Measurements from ENCODE around the gene GOLIM4. TPM values are rescaled to one million over a fixed set of nuclear protein-coding genes. Genes with fewer than 3 reads are reported as not detected.

Gene GOLIM4
- polyA plus RNA-seq, 2 of the 4 experiments (the other 2 are of a cell fraction) = 22.4 to 23.6 TPM

DNA sequence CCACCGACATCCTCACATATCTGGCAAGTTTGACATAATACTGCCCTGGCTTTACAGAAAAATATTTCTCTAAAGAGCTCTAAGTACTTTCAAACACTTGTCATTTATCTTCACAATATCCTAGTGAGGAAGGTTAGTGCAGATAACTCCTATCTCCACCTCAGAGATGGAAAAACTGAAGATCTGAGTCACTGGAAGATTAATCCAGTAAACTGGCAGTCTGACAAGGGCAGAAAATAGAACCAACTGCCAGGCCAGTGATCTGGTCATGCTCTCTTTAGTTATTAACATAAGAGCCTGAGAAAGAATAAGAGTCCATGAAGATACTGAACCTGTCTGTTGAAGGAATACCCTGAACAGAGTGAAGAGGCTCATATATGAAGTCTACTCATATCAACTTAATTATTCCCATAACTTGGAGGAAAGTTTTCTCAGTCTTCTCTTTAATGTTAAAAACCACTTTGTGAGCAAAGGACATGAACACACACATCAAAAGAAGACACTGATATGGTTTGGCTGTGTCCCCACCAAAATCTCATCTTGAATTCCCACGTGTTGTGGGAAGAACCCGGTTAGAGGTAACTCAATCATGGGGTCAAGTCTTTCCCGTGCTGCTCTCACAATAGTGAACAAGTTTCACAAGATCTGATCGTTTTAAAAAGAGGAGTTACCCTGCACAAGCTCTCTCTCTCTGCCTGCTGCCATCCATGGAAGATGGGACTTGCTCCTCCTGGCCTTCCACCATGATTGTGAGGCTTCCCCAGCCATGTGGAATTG lies 61.4 kb downstream of the GOLIM4 start (continued):
- TF ChIP-seq, protein P1, sequence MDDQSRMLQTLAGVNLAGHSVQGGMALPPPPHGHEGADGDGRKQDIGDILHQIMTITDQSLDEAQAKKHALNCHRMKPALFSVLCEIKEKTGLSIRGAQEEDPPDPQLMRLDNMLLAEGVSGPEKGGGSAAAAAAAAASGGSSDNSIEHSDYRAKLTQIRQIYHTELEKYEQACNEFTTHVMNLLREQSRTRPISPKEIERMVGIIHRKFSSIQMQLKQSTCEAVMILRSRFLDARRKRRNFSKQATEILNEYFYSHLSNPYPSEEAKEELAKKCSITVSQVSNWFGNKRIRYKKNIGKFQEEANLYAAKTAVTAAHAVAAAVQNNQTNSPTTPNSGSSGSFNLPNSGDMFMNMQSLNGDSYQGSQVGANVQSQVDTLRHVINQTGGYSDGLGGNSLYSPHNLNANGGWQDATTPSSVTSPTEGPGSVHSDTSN (IDR thresholded peaks at IDR 0.05) = no peak

DNA sequence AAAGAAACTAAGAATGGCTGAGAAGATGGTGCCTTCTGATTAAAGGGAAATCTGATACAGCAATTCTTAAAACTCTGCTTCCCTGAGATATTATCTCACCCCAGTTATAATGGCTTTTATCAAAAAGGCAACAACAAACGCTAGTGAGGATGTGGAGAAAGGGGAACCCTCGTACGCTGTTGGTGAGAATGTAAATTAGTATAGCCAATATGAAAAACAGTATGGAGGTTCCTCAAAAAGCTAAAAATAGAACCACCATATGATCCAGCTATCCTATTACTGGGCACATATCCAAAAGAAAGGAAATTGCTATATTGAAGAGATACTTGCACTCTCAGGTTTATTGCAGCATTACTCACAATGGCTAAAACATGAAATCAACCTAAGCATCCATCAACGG lies 65.1 kb downstream of the GOLIM4 start:
- ATAC-seq (no peak), DNase-seq (ENCODE audit: low read depth in 1 of 2, low spot score in 1 of 2) (no peak), FAIRE-seq (no peak)
- CTCF ChIA-PET = interaction anchor here (3.2 kb wide), 1 partner anchor 10 kb away, joined by 10 read pairs; no protein-coding TSS in a partner anchor
- WGBS (ENCODE audit: missing lambda C conversion rate) = 89% methylated on average over 4 of the region's 4 CpGs
- Histone ChIP-seq H3K4me1 (no peaks in the 10 kb centered on the region), H3K4me2 (no peak overlapping the region), H3K27ac (no peak overlapping the region), H3K4me3 (no peak overlapping the region), H3K9me3 (no peaks in the 10 kb centered on the region)
- TF ChIP-seq, protein P2, sequence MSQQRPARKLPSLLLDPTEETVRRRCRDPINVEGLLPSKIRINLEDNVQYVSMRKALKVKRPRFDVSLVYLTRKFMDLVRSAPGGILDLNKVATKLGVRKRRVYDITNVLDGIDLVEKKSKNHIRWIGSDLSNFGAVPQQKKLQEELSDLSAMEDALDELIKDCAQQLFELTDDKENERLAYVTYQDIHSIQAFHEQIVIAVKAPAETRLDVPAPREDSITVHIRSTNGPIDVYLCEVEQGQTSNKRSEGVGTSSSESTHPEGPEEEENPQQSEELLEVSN (IDR thresholded peaks at IDR 0.05; ENCODE audit: borderline replicate concordance, low read depth) = no peak
- no peak for TF ChIP-seq JUNB (IDR thresholded peaks at IDR 0.05)
- POLR2A ChIA-PET = no interaction called here

DNA sequence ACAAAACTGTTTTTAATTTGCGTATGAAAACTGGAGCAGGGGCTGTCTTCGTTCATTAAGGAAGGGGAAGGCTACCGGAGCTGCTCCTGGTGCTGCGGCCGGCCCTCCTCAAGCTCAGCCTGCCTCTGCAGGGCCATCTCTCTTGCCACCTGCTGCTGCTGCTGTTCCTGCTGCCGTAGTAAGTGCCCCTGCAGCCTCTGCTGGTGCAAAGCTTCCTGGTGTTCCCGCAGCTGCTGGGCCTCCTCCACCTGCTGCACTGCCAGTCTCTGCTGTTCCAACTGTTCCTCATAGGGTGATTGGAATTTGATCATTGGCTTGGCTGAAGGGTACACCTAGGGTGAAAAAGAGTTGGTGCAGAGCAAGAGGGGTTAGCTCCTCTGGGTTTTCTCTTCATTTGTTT lies 66.0 kb downstream of the GOLIM4 start:
- 89% methylated on average over 7 of the region's 7 CpGs for WGBS (ENCODE audit: missing lambda C conversion rate)
- H3K27ac ChIP-seq = no peak overlapping the region
- CTCF ChIA-PET = interaction anchor here (0.6 to 3.2 kb wide), 4 partner anchors 11 to 345 kb away, joined by 3 to 10 read pairs (median 4); no protein-coding TSS in a partner anchor
- no peaks in the 10 kb centered on the region for H3K9me3 ChIP-seq
- no peak for DNase-seq (ENCODE audit: low read depth in 1 of 2, low spot score in 1 of 2)
- TF ChIP-seq HDAC2 (IDR thresholded peaks at IDR 0.05) (no peak), CEBPB (IDR thresholded peaks at IDR 0.05) (no peak), HOXB5 (CRISPR knock-in tag; IDR thresholded peaks at IDR 0.05) (no peak), HEYL (CRISPR knock-in tag; IDR thresholded peaks at IDR 0.05) (no peak), JUNB (IDR thresholded peaks at IDR 0.05) (no peak), RNF2 (IDR thresholded peaks at IDR 0.05; ENCODE audit: borderline replicate concordance, low read depth) (no peak), EHMT2 (IDR thresholded peaks at IDR 0.05; ENCODE audit: low read depth) (no peak), FOSB (CRISPR knock-in tag; IDR thresholded peaks at IDR 0.05) (no peak), FOXS1 (CRISPR knock-in tag; IDR thresholded peaks at IDR 0.05) (no peak), CBX8 (IDR thresholded peaks at IDR 0.05) (no peak)
- ATAC-seq = no peak
- H3K4me3 ChIP-seq = no peak overlapping the region
- no peak overlapping the region for H3K4me2 ChIP-seq
- no peaks in the 10 kb centered on the region for H3K4me1 ChIP-seq
- no peak for FAIRE-seq
- POLR2A ChIA-PET = no interaction called here

DNA sequence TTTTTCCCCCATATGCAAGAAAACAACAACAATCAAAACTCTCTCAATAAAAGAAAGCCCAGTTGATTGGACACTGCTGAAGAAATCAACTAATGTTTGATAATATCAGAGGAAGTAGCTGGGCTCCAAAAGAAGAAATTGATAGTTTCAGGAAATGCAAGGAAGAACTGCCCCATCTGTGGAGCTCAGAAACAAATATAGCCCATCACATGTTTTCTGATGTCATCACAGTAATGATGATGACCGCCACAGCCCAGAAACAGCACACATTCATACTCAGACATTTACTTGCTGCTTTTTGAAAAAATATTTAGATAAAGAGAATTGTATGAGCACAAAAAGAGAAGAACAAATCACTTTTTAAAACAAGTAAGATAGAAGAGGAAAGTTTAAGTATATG lies 67.6 kb downstream of the GOLIM4 start:
- ChIA-PET POLR2A (no interaction called here), CTCF (interaction anchor here (1.1 kb wide), 1 partner anchor 13 kb away, joined by 3 read pairs; no protein-coding TSS in a partner anchor)
- Histone ChIP-seq H3K4me1 (no peaks in the 10 kb centered on the region), H3K27ac (no peak overlapping the region), H3K9me3 (no peaks in the 10 kb centered on the region), H3K4me3 (no peak overlapping the region), H3K4me2 (no peak overlapping the region)
- no peak for FAIRE-seq
- ATAC-seq = no peak
- WGBS (ENCODE audit: missing lambda C conversion rate) = 93% methylated on average over 1 of the region's 1 CpG
- TF ChIP-seq NFE2L2 (conservative IDR thresholded peaks at IDR 0.05; ENCODE audit: low read length) = no peak
- TF ChIP-seq, protein P3, sequence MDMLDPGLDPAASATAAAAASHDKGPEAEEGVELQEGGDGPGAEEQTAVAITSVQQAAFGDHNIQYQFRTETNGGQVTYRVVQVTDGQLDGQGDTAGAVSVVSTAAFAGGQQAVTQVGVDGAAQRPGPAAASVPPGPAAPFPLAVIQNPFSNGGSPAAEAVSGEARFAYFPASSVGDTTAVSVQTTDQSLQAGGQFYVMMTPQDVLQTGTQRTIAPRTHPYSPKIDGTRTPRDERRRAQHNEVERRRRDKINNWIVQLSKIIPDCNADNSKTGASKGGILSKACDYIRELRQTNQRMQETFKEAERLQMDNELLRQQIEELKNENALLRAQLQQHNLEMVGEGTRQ (IDR thresholded peaks at IDR 0.05) = no peak
- TF ChIP-seq PHF8 (IDR thresholded peaks at IDR 0.05; ENCODE audit: borderline replicate concordance, low read depth) = no peak
- TF ChIP-seq MAFK (IDR thresholded peaks at IDR 0.05; ENCODE audit: partially characterized antibody) = no peak
- no peak for TF ChIP-seq KDM1A (IDR thresholded peaks at IDR 0.05; ENCODE audit: low read depth)
- TF ChIP-seq HOXB13 (CRISPR knock-in tag; IDR thresholded peaks at IDR 0.05; ENCODE audit: low read depth) = no peak
- no peak for TF ChIP-seq RCOR1 (IDR thresholded peaks at IDR 0.05; ENCODE audit: low read depth, low read length)
- TF ChIP-seq CBX2 (IDR thresholded peaks at IDR 0.05; ENCODE audit: borderline replicate concordance, low read depth) = no peak
- TF ChIP-seq, protein P2 (IDR thresholded peaks at IDR 0.05; ENCODE audit: borderline replicate concordance, low read depth) = no peak
- TF ChIP-seq ESRRA (IDR thresholded peaks at IDR 0.05; ENCODE audit: borderline replicate concordance, low read length) = no peak
- TF ChIP-seq, protein P4, sequence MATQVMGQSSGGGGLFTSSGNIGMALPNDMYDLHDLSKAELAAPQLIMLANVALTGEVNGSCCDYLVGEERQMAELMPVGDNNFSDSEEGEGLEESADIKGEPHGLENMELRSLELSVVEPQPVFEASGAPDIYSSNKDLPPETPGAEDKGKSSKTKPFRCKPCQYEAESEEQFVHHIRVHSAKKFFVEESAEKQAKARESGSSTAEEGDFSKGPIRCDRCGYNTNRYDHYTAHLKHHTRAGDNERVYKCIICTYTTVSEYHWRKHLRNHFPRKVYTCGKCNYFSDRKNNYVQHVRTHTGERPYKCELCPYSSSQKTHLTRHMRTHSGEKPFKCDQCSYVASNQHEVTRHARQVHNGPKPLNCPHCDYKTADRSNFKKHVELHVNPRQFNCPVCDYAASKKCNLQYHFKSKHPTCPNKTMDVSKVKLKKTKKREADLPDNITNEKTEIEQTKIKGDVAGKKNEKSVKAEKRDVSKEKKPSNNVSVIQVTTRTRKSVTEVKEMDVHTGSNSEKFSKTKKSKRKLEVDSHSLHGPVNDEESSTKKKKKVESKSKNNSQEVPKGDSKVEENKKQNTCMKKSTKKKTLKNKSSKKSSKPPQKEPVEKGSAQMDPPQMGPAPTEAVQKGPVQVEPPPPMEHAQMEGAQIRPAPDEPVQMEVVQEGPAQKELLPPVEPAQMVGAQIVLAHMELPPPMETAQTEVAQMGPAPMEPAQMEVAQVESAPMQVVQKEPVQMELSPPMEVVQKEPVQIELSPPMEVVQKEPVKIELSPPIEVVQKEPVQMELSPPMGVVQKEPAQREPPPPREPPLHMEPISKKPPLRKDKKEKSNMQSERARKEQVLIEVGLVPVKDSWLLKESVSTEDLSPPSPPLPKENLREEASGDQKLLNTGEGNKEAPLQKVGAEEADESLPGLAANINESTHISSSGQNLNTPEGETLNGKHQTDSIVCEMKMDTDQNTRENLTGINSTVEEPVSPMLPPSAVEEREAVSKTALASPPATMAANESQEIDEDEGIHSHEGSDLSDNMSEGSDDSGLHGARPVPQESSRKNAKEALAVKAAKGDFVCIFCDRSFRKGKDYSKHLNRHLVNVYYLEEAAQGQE (IDR thresholded peaks at IDR 0.05) = no peak
- no peak for TF ChIP-seq POLR2A (IDR thresholded peaks at IDR 0.05; ENCODE audit: low read length)
- DNase-seq (ENCODE audit: low read depth in 1 of 2, low spot score in 1 of 2) = no peak

Measured in A549 (cell line).